ENCODE measurements around the gene FSCN2.
A peak's percentile ranks its signal among the peaks of the same experiment; 100 is the strongest.

The FSCN2 gene

GRCh38 chr17:81544281-81544974 lies 16.3 kb downstream of the FSCN2 start:
- no peak for DNase-seq

GRCh38 chr17:81545160-81545949 lies 17.2 kb downstream of the FSCN2 start:
- DNase-seq: no peak

GRCh38 chr17:81546906-81547613 lies 18.9 kb downstream of the FSCN2 start:
- DNase-seq: no peak

- no peak for DNase-seq
These were observed 19.4 kb downstream of the FSCN2 start for GRCh38 chr17:81547614-81547982.

GRCh38 chr17:81549031-81549557 lies 20.9 kb downstream of the FSCN2 start:
- no peak for DNase-seq

- DNase-seq: no peak
These were observed 21.6 kb downstream of the FSCN2 start for GRCh38 chr17:81549826-81550225.

- no peak for DNase-seq
These were observed 22.1 kb downstream of the FSCN2 start for GRCh38 chr17:81550285-81550684.

- DNase-seq: no peak
These were observed 22.8 kb downstream of the FSCN2 start for GRCh38 chr17:81550830-81551457.

GRCh38 chr17:81551458-81552243 lies 23.5 kb downstream of the FSCN2 start:
- no peak for DNase-seq

GRCh38 chr17:81552244-81553017 lies 24.3 kb downstream of the FSCN2 start, which contains the start of gene FAAP100:
Gene FAAP100 (minus strand): TSS chr17:81552353. CDS start chr17:81552330, 23 bp downstream.
- DNase-seq: no peak

- peak; percentile 71 for DNase-seq
These were observed 24.9 kb downstream of the FSCN2 start for GRCh38 chr17:81553018-81553615.

GRCh38 chr17:81553616-81554181 lies 25.5 kb downstream of the FSCN2 start:
- peak; percentile 49 for DNase-seq

- no peak for DNase-seq
These were observed 28.1 kb downstream of the FSCN2 start for GRCh38 chr17:81556175-81556691.

- DNase-seq: no peak
These were observed 28.7 kb downstream of the FSCN2 start for GRCh38 chr17:81556863-81557262.

- no peak for DNase-seq
These were observed 29.3 kb downstream of the FSCN2 start for GRCh38 chr17:81557276-81558114.

GRCh38 chr17:81558115-81558468 lies 29.9 kb downstream of the FSCN2 start:
- no peak for DNase-seq

GRCh38 chr17:81558941-81559806 lies 31.0 kb downstream of the FSCN2 start:
- DNase-seq: no peak

GRCh38 chr17:81561494-81561885 lies 33.3 kb downstream of the FSCN2 start:
- no peak for DNase-seq

Measured in NCI-H1436 treated with DMSO at 0.1 percent for 48 hours (cell line).